Activated CD8-positive, alpha-beta memory T cell treated with anti-CD3 and anti-CD28 coated beads, Interleukin-2, amount 50 U/mL, for 4 hours (primary cell): ENCODE measurements around the gene MARK4.

Experiments used
- DNase-seq: peaks from one replicate; pipeline ENCODE4 v3.0.0-alpha.2; 2020

The MARK4 gene

GRCh38 chr19:45275370-45275971, 24.4 kb downstream of the MARK4 start:
- DNase-seq: no peak

- DNase-seq: no peak
Measured at GRCh38 chr19:45276284-45276687, 25.2 kb downstream of the MARK4 start.

GRCh38 chr19:45278087-45278486, 27.0 kb downstream of the MARK4 start:
- DNase-seq: no peak

- DNase-seq: no peak
Measured at GRCh38 chr19:45279587-45280192, 28.6 kb downstream of the MARK4 start.

- no peak for DNase-seq
Measured at GRCh38 chr19:45280471-45280961, 29.4 kb downstream of the MARK4 start.

GRCh38 chr19:45283443-45284033, 32.5 kb downstream of the MARK4 start:
- DNase-seq: no peak

GRCh38 chr19:45290381-45290931, 39.4 kb downstream of the MARK4 start:
- no peak for DNase-seq

GRCh38 chr19:45291834-45292233, 40.8 kb downstream of the MARK4 start:
- DNase-seq: no peak

GRCh38 chr19:45293682-45294081, 42.6 kb downstream of the MARK4 start:
- no peak for DNase-seq

- no peak for DNase-seq
Measured at GRCh38 chr19:45294291-45295029, 43.4 kb downstream of the MARK4 start.

GRCh38 chr19:45295873-45296272, 44.8 kb downstream of the MARK4 start:
- no peak for DNase-seq

- DNase-seq: no peak
Measured at GRCh38 chr19:45296355-45296754, 45.3 kb downstream of the MARK4 start.

GRCh38 chr19:45297674-45298073, 46.6 kb downstream of the MARK4 start:
- DNase-seq: no peak

GRCh38 chr19:45298264-45298663, 47.2 kb downstream of the MARK4 start:
- DNase-seq: no peak

- no peak for DNase-seq
Measured at GRCh38 chr19:45299719-45300118, 48.6 kb downstream of the MARK4 start.

- DNase-seq: no peak
Measured at GRCh38 chr19:45302416-45302815, 51.3 kb downstream of the MARK4 start.

GRCh38 chr19:45303269-45304060, 52.4 kb downstream of the MARK4 start:
- no peak for DNase-seq

- no peak for DNase-seq
Measured at GRCh38 chr19:45304141-45304926, 53.3 kb downstream of the MARK4 start.

GRCh38 chr19:45305007-45305406, 53.9 kb downstream of the MARK4 start:
- no peak for DNase-seq

- no peak for DNase-seq
Measured at GRCh38 chr19:45305421-45305820, 54.4 kb downstream of the MARK4 start.

- DNase-seq: no peak
Measured at GRCh38 chr19:45306040-45306439, 55.0 kb downstream of the MARK4 start.
